ENCODE results near the gene SNRNP70. TPM values are rescaled to one million over a fixed set of nuclear protein-coding genes. Genes with fewer than 3 reads are reported as not detected.

Gene SNRNP70
- total and polyA plus RNA-seq, 2 experiments from 2014 or later, result 243 to 361 TPM

DNA sequence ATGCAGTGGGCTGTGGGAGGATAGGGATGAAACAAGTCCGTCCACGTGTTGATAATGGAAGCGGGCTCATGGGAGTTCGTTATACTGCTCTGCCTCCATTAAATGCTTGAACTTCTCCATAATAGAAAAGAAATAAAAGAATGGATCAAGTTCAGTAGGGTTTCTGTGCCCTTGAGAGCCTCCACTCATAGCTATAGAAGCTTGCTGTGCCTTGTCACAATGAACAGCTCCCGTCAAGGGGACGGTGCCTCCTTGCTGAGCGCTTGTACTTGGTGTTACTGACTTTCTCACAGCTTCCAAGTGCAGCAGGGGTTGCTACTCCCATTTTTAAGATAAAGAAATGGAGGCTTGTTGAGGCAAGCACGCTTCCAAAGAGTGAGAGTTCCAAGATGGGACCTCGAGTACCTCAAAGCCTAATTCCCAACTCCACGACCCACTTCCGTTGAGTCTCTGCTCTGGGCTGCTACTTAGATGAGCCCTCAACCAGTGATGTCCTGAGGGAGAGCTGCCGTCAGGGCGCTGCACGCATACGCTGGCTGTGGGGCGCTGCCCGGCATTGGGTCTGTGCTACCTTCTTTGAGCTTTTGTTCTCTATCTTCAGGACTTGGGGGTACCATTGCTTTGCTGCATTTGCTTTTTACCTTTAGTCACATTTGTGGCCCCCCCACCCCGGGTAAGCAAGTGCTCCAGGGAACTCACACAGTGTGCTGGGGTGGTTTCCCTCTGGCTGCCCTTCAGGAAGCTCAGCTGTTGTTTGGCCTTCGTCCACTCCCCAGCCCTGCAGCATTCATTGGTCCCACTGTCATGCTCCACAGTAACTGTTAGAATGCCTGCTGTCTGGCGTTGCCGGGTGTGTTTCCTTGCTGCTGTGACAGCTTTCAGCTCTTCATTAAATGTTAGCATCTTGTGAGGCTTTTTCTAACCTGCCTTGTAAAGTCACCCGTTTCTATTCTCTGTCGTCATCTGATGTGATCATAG lies 9.5 kb downstream of the SNRNP70 start:
- peaks cover 93% of the 10 kb centered on the region for H3K36me3 Mint-ChIP-seq (ENCODE audit: low read depth)
- peaks cover 72% of the 10 kb centered on the region for H3K79me2 ChIP-seq (replicated peaks; ENCODE audit: insufficient read depth)
- H3K4me1 Mint-ChIP-seq, result 0 out of 3 replicates have a peak, but pooled peaks cover 5% of the 10 kb centered on the region
- H3F3A ChIP-seq (replicated peaks; ENCODE audit: low read depth), result peaks cover 62% of the 10 kb centered on the region
- peaks cover 4% of the 10 kb centered on the region for H3K27me3 Mint-ChIP-seq (ENCODE audit: insufficient read depth, low read depth, poor library complexity)
- no peaks in the 10 kb centered on the region for H3K9me3 Mint-ChIP-seq
- TF ChIP-seq POLR2AphosphoS5 (IDR thresholded peaks at IDR 0.05; ENCODE audit: low read depth), result no peak
- no peak for TF ChIP-seq JUNB (IDR thresholded peaks at IDR 0.05; ENCODE audit: unreplicated experiment)
- no peak for TF ChIP-seq EZH2 (IDR thresholded peaks at IDR 0.05; ENCODE audit: low read depth, unreplicated experiment)
- TF ChIP-seq NANOG (IDR thresholded peaks at IDR 0.05; ENCODE audit: borderline replicate concordance), result no peak
- TF ChIP-seq, protein P1, sequence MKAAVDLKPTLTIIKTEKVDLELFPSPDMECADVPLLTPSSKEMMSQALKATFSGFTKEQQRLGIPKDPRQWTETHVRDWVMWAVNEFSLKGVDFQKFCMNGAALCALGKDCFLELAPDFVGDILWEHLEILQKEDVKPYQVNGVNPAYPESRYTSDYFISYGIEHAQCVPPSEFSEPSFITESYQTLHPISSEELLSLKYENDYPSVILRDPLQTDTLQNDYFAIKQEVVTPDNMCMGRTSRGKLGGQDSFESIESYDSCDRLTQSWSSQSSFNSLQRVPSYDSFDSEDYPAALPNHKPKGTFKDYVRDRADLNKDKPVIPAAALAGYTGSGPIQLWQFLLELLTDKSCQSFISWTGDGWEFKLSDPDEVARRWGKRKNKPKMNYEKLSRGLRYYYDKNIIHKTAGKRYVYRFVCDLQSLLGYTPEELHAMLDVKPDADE (IDR thresholded peaks at IDR 0.05), result no peak
- TF ChIP-seq ZNF114 (CRISPR knock-in tag; IDR thresholded peaks at IDR 0.05), result no peak
- TF ChIP-seq, protein P2, sequence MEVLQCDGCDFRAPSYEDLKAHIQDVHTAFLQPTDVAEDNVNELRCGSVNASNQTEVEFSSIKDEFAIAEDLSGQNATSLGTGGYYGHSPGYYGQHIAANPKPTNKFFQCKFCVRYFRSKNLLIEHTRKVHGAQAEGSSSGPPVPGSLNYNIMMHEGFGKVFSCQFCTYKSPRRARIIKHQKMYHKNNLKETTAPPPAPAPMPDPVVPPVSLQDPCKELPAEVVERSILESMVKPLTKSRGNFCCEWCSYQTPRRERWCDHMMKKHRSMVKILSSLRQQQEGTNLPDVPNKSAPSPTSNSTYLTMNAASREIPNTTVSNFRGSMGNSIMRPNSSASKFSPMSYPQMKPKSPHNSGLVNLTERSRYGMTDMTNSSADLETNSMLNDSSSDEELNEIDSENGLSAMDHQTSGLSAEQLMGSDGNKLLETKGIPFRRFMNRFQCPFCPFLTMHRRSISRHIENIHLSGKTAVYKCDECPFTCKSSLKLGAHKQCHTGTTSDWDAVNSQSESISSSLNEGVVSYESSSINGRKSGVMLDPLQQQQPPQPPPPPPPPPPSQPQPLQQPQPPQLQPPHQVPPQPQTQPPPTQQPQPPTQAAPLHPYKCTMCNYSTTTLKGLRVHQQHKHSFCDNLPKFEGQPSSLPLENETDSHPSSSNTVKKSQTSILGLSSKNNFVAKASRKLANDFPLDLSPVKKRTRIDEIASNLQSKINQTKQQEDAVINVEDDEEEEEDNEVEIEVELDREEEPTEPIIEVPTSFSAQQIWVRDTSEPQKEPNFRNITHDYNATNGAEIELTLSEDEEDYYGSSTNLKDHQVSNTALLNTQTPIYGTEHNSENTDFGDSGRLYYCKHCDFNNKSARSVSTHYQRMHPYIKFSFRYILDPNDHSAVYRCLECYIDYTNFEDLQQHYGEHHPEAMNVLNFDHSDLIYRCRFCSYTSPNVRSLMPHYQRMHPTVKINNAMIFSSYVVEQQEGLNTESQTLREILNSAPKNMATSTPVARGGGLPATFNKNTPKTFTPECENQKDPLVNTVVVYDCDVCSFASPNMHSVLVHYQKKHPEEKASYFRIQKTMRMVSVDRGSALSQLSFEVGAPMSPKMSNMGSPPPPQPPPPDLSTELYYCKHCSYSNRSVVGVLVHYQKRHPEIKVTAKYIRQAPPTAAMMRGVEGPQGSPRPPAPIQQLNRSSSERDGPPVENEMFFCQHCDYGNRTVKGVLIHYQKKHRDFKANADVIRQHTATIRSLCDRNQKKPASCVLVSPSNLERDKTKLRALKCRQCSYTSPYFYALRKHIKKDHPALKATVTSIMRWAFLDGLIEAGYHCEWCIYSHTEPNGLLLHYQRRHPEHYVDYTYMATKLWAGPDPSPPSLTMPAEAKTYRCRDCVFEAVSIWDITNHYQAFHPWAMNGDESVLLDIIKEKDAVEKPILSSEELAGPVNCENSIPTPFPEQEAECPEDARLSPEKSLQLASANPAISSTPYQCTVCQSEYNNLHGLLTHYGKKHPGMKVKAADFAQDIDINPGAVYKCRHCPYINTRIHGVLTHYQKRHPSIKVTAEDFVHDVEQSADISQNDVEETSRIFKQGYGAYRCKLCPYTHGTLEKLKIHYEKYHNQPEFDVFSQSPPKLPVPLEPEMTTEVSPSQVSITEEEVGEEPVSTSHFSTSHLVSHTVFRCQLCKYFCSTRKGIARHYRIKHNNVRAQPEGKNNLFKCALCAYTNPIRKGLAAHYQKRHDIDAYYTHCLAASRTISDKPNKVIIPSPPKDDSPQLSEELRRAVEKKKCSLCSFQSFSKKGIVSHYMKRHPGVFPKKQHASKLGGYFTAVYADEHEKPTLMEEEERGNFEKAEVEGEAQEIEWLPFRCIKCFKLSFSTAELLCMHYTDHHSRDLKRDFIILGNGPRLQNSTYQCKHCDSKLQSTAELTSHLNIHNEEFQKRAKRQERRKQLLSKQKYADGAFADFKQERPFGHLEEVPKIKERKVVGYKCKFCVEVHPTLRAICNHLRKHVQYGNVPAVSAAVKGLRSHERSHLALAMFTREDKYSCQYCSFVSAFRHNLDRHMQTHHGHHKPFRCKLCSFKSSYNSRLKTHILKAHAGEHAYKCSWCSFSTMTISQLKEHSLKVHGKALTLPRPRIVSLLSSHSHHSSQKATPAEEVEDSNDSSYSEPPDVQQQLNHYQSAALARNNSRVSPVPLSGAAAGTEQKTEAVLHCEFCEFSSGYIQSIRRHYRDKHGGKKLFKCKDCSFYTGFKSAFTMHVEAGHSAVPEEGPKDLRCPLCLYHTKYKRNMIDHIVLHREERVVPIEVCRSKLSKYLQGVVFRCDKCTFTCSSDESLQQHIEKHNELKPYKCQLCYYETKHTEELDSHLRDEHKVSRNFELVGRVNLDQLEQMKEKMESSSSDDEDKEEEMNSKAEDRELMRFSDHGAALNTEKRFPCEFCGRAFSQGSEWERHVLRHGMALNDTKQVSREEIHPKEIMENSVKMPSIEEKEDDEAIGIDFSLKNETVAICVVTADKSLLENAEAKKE (CRISPR knock-in tag; IDR thresholded peaks at IDR 0.05), result no peak
- TF ChIP-seq, protein P3, sequence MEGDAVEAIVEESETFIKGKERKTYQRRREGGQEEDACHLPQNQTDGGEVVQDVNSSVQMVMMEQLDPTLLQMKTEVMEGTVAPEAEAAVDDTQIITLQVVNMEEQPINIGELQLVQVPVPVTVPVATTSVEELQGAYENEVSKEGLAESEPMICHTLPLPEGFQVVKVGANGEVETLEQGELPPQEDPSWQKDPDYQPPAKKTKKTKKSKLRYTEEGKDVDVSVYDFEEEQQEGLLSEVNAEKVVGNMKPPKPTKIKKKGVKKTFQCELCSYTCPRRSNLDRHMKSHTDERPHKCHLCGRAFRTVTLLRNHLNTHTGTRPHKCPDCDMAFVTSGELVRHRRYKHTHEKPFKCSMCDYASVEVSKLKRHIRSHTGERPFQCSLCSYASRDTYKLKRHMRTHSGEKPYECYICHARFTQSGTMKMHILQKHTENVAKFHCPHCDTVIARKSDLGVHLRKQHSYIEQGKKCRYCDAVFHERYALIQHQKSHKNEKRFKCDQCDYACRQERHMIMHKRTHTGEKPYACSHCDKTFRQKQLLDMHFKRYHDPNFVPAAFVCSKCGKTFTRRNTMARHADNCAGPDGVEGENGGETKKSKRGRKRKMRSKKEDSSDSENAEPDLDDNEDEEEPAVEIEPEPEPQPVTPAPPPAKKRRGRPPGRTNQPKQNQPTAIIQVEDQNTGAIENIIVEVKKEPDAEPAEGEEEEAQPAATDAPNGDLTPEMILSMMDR (conservative IDR thresholded peaks at IDR 0.05; ENCODE audit: low read depth in 2 of 2), result no peak
- no peak for TF ChIP-seq CREB1 (CRISPR knock-in tag; IDR thresholded peaks at IDR 0.05; ENCODE audit: low read depth)
- no peak for TF ChIP-seq STAT1 (IDR thresholded peaks at IDR 0.05; ENCODE audit: unreplicated experiment)
- no peak for TF ChIP-seq ZNF331 (CRISPR knock-in tag; IDR thresholded peaks at IDR 0.05; ENCODE audit: low read depth)
- TF ChIP-seq, protein P4, sequence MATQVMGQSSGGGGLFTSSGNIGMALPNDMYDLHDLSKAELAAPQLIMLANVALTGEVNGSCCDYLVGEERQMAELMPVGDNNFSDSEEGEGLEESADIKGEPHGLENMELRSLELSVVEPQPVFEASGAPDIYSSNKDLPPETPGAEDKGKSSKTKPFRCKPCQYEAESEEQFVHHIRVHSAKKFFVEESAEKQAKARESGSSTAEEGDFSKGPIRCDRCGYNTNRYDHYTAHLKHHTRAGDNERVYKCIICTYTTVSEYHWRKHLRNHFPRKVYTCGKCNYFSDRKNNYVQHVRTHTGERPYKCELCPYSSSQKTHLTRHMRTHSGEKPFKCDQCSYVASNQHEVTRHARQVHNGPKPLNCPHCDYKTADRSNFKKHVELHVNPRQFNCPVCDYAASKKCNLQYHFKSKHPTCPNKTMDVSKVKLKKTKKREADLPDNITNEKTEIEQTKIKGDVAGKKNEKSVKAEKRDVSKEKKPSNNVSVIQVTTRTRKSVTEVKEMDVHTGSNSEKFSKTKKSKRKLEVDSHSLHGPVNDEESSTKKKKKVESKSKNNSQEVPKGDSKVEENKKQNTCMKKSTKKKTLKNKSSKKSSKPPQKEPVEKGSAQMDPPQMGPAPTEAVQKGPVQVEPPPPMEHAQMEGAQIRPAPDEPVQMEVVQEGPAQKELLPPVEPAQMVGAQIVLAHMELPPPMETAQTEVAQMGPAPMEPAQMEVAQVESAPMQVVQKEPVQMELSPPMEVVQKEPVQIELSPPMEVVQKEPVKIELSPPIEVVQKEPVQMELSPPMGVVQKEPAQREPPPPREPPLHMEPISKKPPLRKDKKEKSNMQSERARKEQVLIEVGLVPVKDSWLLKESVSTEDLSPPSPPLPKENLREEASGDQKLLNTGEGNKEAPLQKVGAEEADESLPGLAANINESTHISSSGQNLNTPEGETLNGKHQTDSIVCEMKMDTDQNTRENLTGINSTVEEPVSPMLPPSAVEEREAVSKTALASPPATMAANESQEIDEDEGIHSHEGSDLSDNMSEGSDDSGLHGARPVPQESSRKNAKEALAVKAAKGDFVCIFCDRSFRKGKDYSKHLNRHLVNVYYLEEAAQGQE (IDR thresholded peaks at IDR 0.05; ENCODE audit: unreplicated experiment), result no peak
- TF ChIP-seq EZH2phosphoT487 (IDR thresholded peaks at IDR 0.05; ENCODE audit: unreplicated experiment), result no peak
- DNase-seq (ENCODE audit: low spot score), result no peak
- no peak; the same call in 2 of the 3 replicates for ATAC-seq
- H3K27ac Mint-ChIP-seq, result peak overlapping the region; percentile 44; the same call in 1 of the 2 replicates
- H3K4me3 Mint-ChIP-seq, result no peak overlapping the region
- no peaks in the 10 kb centered on the region for H3K4me1 ChIP-seq (ENCODE audit: insufficient read depth)
- H4K20me1 ChIP-seq (replicated peaks; ENCODE audit: insufficient read depth), result peaks cover 59% of the 10 kb centered on the region
- no peaks in the 10 kb centered on the region for H3K9me2 ChIP-seq (ENCODE audit: insufficient read depth)
- H3K27me3 ChIP-seq (ENCODE audit: insufficient read depth), result no peaks in the 10 kb centered on the region
- H2AFZ ChIP-seq, result no peak overlapping the region
- no peak overlapping the region for H3K4me3 ChIP-seq
- H3K36me3 ChIP-seq (ENCODE audit: insufficient read depth), result peaks cover 39% of the 10 kb centered on the region
- no peak overlapping the region for H3K4me2 ChIP-seq
- no peak overlapping the region for H3K27ac ChIP-seq (ENCODE audit: low read depth)

All from GM23338 (cell line).